Mammary epithelial cell (primary cell): ENCODE results near the gene CA5A.

ENCODE experiments used
- EZH2 ChIP-seq: IDR thresholded peaks from 2 replicates; pipeline ENCODE4 v1.6.1; 2012; ENCODE audit warnings: low read length, inconsistent platforms, borderline replicate concordance
- TF ChIP-seq, protein P1 (sequence below), 2 donors: IDR thresholded peaks in 1 of 2; conservative IDR thresholded peaks in 1 of 2; 2 replicates each; pipeline ENCODE4 v1.5.1; 2011 to 2012; ENCODE audit warnings: inconsistent platforms in 2 of 2, low read length in 2 of 2, mild to moderate bottlenecking in 2 of 2, control low read depth in 1 of 2, low read depth in 1 of 2; ENCODE audit not compliant: insufficient read depth in 1 of 2; ENCODE audit errors: extremely low read depth in 1 of 2

DNA sequence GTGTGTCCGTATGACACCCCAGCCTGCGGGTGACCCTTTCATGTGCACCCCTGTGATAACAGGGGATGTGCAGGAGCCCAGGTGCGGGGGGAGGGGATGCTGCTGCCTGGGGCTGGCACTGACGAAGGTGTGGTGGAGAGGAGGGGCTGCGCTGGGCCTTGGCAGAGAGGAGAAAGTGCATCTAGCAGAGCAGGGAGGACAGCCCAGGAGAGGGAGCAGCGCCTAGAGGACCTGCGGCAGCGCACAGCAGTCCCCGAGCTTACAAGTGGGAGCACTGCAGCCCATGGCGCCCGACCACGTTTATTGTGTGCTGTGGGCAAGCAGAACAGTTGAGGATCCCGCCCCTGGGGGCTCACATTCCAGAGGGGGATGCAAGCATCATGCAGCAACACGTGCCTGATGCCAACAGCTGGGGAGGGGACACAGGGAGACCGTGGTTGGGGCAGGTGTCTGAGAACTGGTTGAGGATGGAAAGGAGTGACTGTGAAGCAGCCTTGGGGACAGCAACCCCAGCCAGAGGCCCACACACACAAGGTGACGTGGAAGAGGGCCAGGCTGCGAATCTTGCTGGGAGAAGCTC is 56.1 kb downstream of the CA5A start:
- TF ChIP-seq, protein P1, sequence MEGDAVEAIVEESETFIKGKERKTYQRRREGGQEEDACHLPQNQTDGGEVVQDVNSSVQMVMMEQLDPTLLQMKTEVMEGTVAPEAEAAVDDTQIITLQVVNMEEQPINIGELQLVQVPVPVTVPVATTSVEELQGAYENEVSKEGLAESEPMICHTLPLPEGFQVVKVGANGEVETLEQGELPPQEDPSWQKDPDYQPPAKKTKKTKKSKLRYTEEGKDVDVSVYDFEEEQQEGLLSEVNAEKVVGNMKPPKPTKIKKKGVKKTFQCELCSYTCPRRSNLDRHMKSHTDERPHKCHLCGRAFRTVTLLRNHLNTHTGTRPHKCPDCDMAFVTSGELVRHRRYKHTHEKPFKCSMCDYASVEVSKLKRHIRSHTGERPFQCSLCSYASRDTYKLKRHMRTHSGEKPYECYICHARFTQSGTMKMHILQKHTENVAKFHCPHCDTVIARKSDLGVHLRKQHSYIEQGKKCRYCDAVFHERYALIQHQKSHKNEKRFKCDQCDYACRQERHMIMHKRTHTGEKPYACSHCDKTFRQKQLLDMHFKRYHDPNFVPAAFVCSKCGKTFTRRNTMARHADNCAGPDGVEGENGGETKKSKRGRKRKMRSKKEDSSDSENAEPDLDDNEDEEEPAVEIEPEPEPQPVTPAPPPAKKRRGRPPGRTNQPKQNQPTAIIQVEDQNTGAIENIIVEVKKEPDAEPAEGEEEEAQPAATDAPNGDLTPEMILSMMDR (conservative IDR thresholded peaks at IDR 0.05 in 1 of 2, IDR thresholded peaks at IDR 0.05 in 1 of 2; ENCODE audit: extremely low read depth in 1 of 2, insufficient read depth in 1 of 2, low read depth in 1 of 2, low read length in 2 of 2) = no peak
- TF ChIP-seq EZH2 = no peak
